Hippocampal formation (tissue), 2 donors: Measurements from ENCODE around the gene P4HTM.
A peak's percentile ranks its signal among the peaks of the same experiment; 100 is the strongest.
"Not testable (repeated sequence)": the region's sequence is repeated elsewhere in the genome, so short reads cannot be mapped to it uniquely, and the experiment has no call there.

ENCODE experiments used
- DNase-seq, 2 donors: peaks; one replicate each; lab custom pipeline; 2025; lab: John Stamatoyannopoulos, UW

Gene P4HTM

GRCh38 chr3:49007771-49008528, 17.9 kb downstream of the P4HTM start:
- peak; percentile 46 to 74 for DNase-seq

- not testable (repeated sequence) for DNase-seq
These were observed 18.6 kb downstream of the P4HTM start for GRCh38 chr3:49008627-49009026.

DNA sequence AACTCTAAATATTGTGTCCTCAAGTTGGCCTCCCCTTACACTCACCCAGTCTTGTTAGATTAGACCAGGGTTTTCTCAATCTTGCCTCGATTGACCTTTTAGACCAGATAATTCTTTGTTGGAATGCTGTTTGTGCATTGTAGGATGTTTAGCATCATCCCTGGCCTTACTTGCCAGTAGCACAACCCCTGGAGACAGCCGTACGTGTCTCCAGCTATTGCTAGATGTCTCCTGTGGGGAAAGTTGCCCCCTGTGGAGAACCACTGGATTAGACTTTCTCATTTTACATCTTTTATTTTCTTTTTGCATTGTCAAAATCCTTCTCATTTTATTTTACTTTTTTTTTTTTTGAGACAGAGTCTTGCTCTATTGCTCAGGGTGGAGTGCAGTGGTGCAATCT, 19.4 kb downstream of the P4HTM start:
- no peak for DNase-seq

DNA sequence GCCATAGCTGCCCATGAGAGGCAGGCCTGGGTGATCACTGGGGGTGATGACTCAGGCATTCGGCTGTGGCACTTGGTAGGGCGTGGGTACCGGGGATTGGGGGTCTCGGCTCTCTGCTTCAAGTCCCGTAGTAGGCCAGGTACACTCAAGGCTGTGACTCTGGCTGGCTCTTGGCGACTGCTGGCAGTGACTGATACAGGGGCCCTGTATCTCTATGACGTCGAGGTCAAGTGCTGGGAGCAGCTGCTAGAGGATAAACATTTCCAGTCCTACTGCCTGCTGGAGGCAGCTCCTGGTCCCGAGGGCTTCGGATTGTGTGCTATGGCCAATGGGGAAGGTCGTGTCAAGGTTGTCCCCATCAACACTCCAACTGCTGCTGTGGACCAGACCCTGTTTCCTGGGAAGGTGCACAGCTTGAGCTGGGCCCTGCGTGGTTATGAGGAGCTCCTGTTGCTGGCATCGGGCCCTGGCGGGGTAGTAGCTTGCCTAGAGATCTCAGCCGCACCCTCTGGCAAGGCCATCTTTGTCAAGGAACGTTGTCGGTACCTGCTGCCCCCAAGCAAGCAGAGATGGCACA, 22.5 kb downstream of the P4HTM start:
- DNase-seq = no peak

- no peak for DNase-seq
These were observed 23.2 kb downstream of the P4HTM start for GRCh38 chr3:49013113-49013737.

DNA sequence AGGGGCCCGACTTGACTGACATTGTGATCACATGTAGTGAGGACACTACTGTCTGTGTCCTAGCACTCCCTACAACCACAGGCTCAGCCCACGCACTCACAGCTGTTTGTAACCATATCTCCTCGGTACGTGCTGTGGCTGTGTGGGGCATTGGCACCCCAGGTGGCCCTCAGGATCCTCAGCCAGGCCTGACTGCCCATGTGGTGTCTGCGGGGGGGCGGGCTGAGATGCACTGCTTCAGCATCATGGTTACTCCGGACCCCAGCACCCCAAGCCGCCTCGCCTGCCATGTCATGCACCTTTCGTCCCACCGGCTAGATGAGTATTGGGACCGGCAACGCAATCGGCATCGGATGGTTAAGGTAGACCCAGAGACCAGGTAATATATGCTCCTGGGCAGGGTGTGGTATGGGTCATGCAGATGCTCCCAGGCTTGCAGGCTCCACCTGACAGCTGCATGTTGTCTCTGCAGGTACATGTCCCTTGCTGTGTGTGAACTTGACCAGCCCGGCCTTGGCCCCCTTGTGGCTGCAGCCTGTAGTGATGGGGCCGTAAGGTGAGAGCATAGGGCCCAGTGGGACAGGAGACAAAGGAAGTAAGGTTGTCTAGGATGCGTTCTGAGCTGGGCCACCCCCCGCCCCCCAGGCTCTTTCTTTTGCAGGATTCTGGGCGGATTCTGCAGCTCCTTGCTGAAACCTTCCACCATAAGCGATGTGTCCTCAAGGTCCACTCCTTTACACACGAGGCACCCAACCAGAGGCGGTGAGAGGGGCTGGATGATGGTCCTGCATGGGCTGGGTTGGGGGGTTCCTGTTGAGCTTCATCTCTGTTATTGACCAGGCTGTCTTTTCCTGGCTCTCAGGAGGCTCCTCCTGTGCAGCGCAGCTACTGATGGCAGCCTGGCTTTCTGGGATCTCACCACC, 24.0 kb downstream of the P4HTM start:
- DNase-seq = no peak

DNA sequence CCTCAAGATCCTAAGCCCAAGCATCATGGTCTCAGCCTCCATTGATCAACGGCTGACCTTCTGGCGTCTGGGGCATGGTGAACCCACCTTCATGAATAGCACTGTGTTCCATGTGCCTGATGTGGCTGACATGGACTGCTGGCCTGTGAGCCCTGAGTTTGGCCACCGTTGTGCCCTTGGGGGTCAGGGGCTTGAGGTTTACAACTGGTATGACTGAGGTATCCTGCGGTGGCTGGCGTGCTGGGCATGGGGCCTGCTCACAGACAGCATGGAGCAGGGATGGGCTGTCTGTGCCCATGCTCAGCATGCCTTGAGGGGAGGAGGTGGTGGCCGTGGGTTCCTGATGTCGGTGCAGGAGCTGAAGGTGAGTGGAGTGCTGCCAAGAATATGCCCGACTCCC, 25.0 kb downstream of the P4HTM start:
- no peak for DNase-seq

- no peak for DNase-seq
These were observed 25.7 kb downstream of the P4HTM start for GRCh38 chr3:49015765-49016164.

- DNase-seq = no peak
These were observed 26.6 kb downstream of the P4HTM start for GRCh38 chr3:49016414-49017228.

DNA sequence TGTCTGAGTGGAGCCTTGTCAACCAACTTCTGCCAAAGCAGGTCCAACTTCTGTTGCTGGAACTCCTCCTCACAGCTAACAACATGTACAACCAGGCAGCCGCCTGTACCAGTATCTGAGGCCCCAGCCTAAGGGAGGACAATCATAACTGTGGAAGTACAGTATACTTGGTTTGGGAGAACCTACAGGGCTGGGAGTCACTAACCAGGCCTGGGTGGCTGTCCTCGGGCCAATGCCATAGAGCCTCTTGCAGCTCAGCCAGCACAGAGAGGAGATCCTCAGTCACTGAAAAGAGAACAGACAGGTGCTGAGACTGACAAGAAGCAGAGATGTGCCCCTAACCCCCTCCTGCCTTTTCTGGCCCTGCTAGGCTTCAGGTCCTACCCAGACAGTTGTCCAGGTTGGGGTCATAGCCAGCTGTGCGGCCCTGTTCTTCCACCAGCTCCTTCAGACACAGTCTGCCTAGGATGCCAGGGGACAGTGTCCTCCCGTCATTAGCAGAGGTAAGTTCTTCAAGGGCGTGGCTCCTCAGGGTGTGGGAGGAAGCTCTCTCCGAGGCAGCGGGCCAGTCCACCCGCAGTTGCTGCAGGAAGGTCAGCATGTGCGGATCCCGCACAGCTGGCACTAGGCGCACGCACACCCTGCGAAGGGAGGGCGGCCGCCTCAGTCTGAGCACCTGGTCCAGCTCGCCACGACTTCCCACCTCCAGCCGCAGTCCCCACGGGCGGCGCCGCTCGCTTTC, 27.4 kb downstream of the P4HTM start:
- DNase-seq = no peak

DNA sequence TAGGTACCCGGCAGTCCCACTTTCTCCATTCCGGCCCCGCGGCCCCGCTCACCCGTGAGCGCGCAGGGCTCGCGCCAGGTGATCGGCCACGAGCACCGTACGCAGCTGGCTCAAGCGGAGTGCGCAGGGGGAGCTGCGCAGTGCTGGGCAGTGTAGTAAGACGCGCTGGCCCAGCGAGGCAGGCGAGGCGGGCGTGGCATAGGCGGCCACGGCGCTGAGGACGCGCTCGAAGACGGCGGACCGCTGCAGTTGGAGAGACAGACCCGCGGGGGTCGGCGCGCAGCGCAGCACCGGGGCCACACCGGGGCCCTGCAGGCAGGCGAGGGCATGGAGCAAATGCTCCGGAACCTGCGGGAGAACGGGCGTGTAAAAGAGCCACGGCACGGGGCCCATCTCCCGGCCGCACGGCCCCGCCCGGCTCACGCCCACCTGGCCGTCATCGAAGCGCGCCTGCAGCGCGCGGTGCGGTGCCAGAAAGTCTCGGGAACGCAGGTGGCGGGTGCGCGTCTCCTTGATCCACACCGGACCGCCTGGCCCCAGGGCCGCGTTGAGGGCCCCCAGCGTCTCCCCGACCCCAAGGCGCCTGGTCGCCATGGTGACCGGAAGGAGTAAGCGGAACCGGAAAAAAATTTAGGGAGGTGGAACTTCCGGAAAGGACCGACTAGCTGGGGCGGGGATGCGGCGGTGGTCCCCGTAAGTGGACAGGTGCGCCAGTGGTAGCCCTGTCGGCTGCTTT, 28.1 kb downstream of the P4HTM start, which contains the start of gene DALRD3:
Gene DALRD3 (minus strand): TSS at position 610 of the 736 bp plus-strand sequence. CDS start 16 bp downstream, at position 594.
- peak; percentile 46 to 58 for DNase-seq

GRCh38 chr3:49018707-49019006, 28.6 kb downstream of the P4HTM start:
- DNase-seq = no peak

DNA sequence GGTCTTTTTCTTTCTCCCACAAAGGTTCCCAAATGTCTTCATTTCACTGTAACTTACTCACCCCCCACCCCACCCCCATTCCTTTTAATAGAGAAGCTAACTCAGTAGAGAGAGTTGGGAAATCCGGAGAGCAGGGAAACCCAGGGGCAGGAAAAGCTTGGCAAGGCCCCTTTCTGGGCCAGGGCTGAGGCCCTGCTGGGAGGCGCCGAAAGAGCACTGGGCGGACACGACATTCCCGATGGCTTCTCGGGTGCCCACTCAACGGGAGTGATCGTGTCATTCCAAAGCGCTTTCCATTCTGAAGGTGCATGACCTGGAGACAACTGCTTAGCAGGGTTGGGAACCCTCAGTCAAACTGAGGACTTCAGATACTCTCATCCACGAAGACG, 29.9 kb downstream of the P4HTM start:
- DNase-seq = no peak

GRCh38 chr3:49020330-49021212, 30.5 kb downstream of the P4HTM start:
- no peak for DNase-seq

DNA sequence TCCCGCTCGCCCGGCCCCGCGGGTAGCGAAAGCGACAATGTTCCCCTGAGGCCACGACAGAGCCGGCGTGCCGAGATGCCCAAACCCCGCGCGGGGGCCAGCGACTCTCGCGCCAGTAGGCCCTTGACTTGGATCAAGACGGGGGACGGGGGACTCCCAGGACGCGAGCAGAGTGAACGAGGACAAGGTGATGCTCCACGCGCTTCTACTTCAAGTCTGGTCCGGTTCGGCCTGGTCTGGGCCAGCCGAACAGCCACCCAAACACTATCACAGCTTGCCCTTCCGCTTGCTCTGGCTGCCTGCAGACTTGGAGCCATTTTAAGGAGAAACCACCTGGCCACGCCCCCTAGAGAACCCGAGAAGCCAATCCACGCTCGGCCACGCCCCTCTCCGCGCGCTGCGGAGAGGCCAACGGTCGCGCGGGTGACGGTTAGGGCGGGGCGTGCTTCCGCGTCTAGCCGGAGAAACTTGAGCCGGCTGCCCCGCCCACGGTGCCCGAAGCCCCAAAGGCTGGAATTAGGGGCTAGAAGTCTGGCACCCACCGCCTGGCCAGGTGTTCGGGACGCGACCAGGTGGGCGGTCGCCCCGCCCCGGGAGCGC, 31.3 kb downstream of the P4HTM start:
- DNase-seq = peak; percentile 95 to 96

DNA sequence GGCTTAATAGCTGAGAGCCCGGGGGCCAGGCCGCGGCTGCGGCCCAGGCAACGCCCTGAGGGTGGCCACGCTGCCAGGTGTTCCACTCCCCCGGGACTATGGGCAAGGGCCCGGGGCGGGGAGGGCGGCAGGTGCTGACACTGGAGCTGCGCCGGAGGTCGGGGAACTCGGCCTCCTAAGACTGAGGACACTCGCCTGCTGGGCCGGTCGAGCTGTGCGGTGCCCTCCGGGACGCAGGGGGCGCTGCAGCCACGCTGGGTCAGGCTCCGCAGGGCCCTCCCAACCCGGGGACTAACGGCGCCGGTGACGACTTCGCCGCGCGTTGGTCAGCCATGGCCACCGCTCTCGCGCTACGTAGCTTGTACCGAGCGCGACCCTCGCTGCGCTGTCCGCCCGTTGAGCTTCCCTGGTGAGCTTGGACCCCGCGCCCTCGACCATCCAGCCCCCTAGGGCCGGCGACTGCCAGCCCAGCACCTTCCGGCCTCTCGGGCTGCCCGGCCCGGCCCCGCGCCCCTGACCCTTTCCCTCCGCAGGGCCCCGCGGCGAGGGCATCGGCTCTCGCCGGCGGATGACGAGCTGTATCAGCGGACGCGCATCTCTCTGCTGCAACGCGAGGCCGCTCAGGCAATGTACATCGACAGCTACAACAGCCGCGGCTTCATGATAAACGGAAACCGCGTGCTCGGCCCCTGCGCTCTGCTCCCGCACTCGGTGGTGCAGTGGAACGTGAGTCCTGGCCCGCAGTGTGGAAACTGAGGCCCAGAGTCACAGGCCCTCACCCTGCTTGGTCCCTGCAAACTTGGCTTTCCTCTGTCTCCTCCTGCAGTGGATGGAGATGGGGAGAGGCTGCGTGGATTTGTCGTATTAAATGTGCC, 32.0 kb downstream of the P4HTM start, which contains the start of gene NDUFAF3:
Gene NDUFAF3 (plus strand): TSS at position 309 of the 875 bp plus-strand sequence. CDS start 24 bp downstream, at position 333.
- DNase-seq = peak; percentile 76 to 80

GRCh38 chr3:49022688-49023171, 32.7 kb downstream of the P4HTM start:
- no peak for DNase-seq
